ENCODE data around the gene AMOTL1.

Gene AMOTL1

DNA sequence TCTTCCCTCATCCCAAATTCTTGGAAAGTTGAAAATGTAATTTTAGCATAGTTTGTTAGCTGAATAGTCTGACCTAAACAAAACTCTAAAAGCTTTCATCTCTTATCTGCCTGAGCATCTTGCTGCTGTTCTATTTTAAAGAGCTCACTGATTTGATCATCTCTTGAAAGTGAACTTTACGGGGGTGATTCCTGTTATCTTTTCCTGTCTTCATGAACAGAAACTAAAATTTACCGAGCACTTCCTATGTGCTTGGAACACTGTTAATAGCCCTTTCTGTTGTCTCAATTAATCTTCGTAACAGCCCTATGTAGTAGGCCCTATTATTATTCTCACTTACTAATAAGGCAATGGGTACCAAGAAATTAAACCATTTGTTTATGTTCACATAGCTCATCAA, 12.3 kb downstream of the AMOTL1 start:
- no peak overlapping the region for H3K27ac ChIP-seq
- TF ChIP-seq, protein P1, sequence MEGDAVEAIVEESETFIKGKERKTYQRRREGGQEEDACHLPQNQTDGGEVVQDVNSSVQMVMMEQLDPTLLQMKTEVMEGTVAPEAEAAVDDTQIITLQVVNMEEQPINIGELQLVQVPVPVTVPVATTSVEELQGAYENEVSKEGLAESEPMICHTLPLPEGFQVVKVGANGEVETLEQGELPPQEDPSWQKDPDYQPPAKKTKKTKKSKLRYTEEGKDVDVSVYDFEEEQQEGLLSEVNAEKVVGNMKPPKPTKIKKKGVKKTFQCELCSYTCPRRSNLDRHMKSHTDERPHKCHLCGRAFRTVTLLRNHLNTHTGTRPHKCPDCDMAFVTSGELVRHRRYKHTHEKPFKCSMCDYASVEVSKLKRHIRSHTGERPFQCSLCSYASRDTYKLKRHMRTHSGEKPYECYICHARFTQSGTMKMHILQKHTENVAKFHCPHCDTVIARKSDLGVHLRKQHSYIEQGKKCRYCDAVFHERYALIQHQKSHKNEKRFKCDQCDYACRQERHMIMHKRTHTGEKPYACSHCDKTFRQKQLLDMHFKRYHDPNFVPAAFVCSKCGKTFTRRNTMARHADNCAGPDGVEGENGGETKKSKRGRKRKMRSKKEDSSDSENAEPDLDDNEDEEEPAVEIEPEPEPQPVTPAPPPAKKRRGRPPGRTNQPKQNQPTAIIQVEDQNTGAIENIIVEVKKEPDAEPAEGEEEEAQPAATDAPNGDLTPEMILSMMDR (IDR thresholded peaks at IDR 0.05) = no peak
- no peak for TF ChIP-seq ZFX (IDR thresholded peaks at IDR 0.05; ENCODE audit: borderline replicate concordance)

DNA sequence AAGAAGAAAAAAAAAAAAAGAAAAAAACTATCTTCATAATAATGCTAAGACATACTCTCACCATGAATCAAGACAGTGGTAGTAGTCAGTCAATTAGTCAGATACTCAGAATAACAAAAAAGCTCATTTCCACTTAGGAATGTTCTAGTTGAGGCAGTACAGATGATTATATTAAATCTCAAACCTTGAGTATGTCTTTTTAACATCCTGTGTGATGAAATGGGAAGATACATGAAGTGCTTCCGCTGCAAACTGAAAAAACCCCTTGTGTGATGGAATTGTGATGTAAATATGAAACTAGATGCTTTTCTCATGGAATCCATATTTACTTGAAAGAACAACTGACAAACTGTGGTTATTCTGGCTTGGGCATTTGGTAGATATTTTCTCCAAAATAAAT, 13.7 kb downstream of the AMOTL1 start:
- TF ChIP-seq, protein P1 (IDR thresholded peaks at IDR 0.05) = no peak
- no peak for TF ChIP-seq ZFX (IDR thresholded peaks at IDR 0.05; ENCODE audit: borderline replicate concordance)
- H3K27ac ChIP-seq = no peak overlapping the region

DNA sequence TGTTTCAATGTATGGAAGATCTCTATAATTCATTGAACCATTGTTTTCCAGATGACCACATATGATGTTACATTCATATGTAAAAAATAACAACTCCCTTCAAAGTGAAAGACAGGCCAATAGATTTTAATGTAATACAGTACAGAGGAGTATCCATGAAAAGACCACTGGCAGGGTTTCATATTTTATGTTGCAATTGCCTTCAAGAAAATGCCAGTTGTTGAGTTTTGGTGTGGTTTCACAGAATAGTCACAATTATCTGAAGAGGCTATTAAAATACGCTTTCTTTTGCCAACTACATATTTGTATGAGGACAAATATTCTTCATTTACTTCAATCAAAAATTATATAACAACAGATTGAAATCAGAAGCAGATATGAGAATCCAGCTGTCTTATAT, 14.3 kb downstream of the AMOTL1 start:
- TF ChIP-seq, protein P1 (IDR thresholded peaks at IDR 0.05) = no peak
- TF ChIP-seq ZFX (IDR thresholded peaks at IDR 0.05; ENCODE audit: borderline replicate concordance) = no peak
- no peak overlapping the region for H3K27ac ChIP-seq

DNA sequence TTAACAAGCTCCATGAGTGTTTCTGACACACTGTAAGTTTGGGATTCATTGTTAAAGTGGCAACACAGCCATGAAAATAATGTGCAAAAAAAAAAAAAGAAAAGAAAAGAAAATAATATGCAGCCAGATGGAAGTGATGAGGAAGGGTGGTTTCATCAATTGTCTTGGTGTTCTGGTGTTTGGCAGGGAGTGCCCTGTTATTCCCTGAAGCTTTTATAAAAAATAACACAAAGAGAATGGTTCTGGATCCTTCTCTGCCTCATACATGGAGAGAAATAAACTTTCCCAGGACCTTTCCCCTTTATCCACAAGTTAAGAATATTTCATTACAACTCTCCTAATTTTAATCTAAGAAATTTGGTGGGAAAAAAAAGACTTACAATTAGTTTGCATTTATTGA, 16.7 kb downstream of the AMOTL1 start:
- TF ChIP-seq ZFX (IDR thresholded peaks at IDR 0.05; ENCODE audit: borderline replicate concordance) = no peak
- TF ChIP-seq, protein P1 (IDR thresholded peaks at IDR 0.05) = no peak
- H3K27ac ChIP-seq = no peak overlapping the region

DNA sequence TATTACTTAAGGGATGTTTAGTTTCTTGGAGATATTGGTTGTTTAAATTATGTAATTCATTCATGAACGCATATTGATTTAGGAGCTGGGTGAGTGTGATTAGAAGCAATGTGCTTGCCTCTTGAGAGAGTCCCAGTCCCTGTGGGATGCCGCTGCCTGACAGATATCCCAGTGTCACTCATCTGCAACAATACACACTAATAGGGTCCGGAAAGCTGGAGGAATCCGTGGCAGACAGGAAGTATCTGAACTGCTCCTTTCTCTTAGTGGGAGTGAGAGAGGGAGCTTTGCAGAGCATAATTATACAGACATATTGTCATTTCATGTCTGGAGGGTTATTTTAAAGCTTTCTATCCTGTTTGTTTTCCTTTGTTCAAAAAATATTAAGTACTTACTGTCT, 17.4 kb downstream of the AMOTL1 start:
- no peak overlapping the region for H3K27ac ChIP-seq

DNA sequence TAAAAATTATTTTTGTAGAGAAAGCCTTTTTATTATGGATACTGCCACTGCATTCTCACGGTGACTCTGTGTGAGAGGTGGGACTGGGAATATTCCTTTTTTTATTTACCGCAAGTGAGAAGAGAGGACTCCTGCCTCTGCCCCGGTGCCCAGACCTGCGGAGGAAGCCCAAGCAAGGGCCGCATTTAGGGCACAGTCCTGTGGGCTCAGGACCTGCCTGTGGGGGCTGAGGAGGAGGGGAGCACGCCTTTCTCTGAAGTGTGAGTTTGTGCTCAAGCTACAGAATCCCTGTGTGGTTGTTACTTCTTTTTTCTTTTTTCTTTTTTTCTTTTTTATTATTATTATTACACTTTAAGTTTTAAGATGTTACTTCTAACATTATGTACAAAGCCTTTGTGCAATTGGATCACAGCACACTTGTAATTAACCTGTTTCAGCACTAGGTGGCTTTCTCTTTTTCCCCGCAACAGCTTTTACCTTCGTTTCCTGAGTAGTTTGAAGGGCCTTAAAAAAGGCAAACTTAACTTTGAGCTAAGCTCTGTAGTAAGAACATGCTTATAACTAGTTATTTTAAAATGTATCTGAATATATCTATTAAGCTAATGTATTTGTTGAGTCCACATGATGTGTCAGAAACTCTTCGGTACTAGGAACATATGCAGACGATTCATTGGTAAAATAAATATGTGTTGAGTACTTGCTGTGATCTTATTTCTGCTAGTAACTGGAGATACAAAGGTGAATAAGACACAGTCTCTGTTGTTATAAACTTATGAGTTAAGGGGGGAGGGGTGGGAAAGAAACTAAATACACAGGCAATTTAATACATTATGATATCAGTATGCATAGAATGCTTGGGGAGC, 18.3 kb downstream of the AMOTL1 start:
- no peak for TF ChIP-seq ZFX (IDR thresholded peaks at IDR 0.05; ENCODE audit: borderline replicate concordance)
- TF ChIP-seq, protein P1 (IDR thresholded peaks at IDR 0.05) = peak; percentile 85
- no peak overlapping the region for H3K27ac ChIP-seq

More for the DNA sequence above, 17.4 kb downstream of the AMOTL1 start:
- no peak for TF ChIP-seq ZFX (IDR thresholded peaks at IDR 0.05; ENCODE audit: borderline replicate concordance)
- TF ChIP-seq, protein P1 (IDR thresholded peaks at IDR 0.05) = no peak

DNA sequence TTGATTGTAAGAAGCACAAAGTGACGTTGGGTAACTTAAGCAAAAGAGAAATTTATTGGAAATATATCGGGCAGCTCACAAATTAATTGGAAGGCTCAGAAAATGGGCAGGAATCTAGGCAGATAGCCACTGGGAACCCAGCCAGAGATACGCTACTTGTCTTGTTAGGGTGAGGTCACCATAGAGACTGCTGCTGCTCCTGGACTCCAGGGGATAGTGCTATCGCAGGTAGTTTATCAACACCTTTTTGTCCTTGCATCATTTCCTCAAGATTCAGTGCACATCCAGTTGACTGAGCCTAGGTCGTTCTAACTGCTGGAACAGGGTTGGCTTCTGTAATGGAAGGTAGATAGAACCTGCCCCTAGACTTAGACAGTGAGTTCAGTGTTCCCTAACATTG, 19.6 kb downstream of the AMOTL1 start:
- TF ChIP-seq ZFX (IDR thresholded peaks at IDR 0.05; ENCODE audit: borderline replicate concordance) = no peak
- TF ChIP-seq, protein P1 (IDR thresholded peaks at IDR 0.05) = no peak
- H3K27ac ChIP-seq = no peak overlapping the region
